LHCN-M2 (cell line): ENCODE data around the gene ZNF35. TPM values are rescaled to one million over a fixed set of nuclear protein-coding genes. Genes with fewer than 3 reads are reported as not detected.
"Not testable (repeated sequence)": the region's sequence is repeated elsewhere in the genome, so short reads cannot be mapped to it uniquely, and the experiment has no call there.

Experiments
- DNase-seq: peaks from one replicate; pipeline ENCODE4 v3.0.0-alpha.2; 2012; ENCODE audit warnings: low read depth
- polyA plus RNA-seq: library from polyadenylated mRNA; unstranded; fragments of >200 nt; gene quantifications from one replicate; pipeline ENCODE4 v1.2.1, GENCODE V29; 2012; ENCODE audit warnings: missing spikeins
- total RNA-seq: library from RNA; depleted of rRNA; stranded (reverse); fragments of >200 nt; gene quantifications from 2 replicates; pipeline ENCODE4 v1.2.3, GENCODE V29; 2014; rRNA removed

ZNF35 gene
- total RNA-seq: 17.1 and 20.1 TPM in 2 replicates
- 5.7 TPM for polyA plus RNA-seq

- DNase-seq: peak; percentile 88
These were observed at the start of gene ZNF35 for GRCh38 chr3:44648564-44649229. TSS of gene ZNF35 (plus strand) at chr3:44648732. CDS start at chr3:44651068, 2,336 bp downstream.

- DNase-seq: no peak
These were observed 46.8 kb upstream of the ZNF35 start for GRCh38 chr3:44601749-44602148.

GRCh38 chr3:44612678-44613077 is 35.9 kb upstream of the ZNF35 start:
- no peak for DNase-seq

- peak; percentile 93 for DNase-seq
These were observed 23.6 kb upstream of the ZNF35 start, which contains the start of gene ZNF197 for GRCh38 chr3:44624749-44625480. TSS of gene ZNF197 (plus strand) at chr3:44625036. CDS start at chr3:44629155, 4,119 bp downstream.

GRCh38 chr3:44628716-44629115 is 19.8 kb upstream of the ZNF35 start:
- DNase-seq: no peak

- DNase-seq: no peak
These were observed 16.3 kb upstream of the ZNF35 start for GRCh38 chr3:44632193-44632592.

- DNase-seq: no peak
These were observed 6.2 kb upstream of the ZNF35 start for GRCh38 chr3:44642337-44642736.

GRCh38 chr3:44643024-44643423 is 5.5 kb upstream of the ZNF35 start:
- DNase-seq: no peak

GRCh38 chr3:44647771-44648170 is 761 bp upstream of the ZNF35 start:
- DNase-seq: no peak

GRCh38 chr3:44649709-44650108 is 1.2 kb downstream of the ZNF35 start:
- DNase-seq: no peak

GRCh38 chr3:44654039-44654438 is 5.5 kb downstream of the ZNF35 start:
- peak; percentile 27 for DNase-seq

- DNase-seq: no peak
These were observed 10.5 kb downstream of the ZNF35 start for GRCh38 chr3:44659015-44659414.

- no peak for DNase-seq
These were observed 10.9 kb downstream of the ZNF35 start for GRCh38 chr3:44659434-44659833.

GRCh38 chr3:44661189-44661588 is 12.7 kb downstream of the ZNF35 start:
- no peak for DNase-seq

GRCh38 chr3:44665173-44665572 is 16.6 kb downstream of the ZNF35 start:
- no peak for DNase-seq

- no peak for DNase-seq
These were observed 17.8 kb downstream of the ZNF35 start for GRCh38 chr3:44666346-44666745.

GRCh38 chr3:44669760-44670159 is 21.2 kb downstream of the ZNF35 start:
- DNase-seq: no peak

- not testable (repeated sequence) for DNase-seq
These were observed 24.9 kb downstream of the ZNF35 start for GRCh38 chr3:44673466-44673865.

GRCh38 chr3:44674211-44674610 is 25.7 kb downstream of the ZNF35 start:
- DNase-seq: peak; percentile 38

- DNase-seq: no peak
These were observed 30.1 kb downstream of the ZNF35 start for GRCh38 chr3:44678480-44679116.

- DNase-seq: peak; percentile 36
These were observed 32.5 kb downstream of the ZNF35 start for GRCh38 chr3:44680921-44681455.
